Inflammatory macrophage treated with lipopolysaccharide for 4 hours (primary cell): ENCODE measurements around the gene PHF12.
"Not testable (repeated sequence)": the region's sequence is repeated elsewhere in the genome, so short reads cannot be mapped to it uniquely, and the experiment has no call there.

Experiments used
- DNase-seq: peaks from one replicate; pipeline ENCODE4 v3.0.0-alpha.2; 2020

The PHF12 gene

GRCh38 chr17:28928061-28928460, 23.3 kb downstream of the PHF12 start:
- peak; percentile 46 for DNase-seq

- DNase-seq: no peak
Observed at GRCh38 chr17:28926786-28927185, 24.5 kb downstream of the PHF12 start.

GRCh38 chr17:28926366-28926765, 25.0 kb downstream of the PHF12 start:
- DNase-seq: no peak

GRCh38 chr17:28925912-28926365, 25.4 kb downstream of the PHF12 start:
- peak; percentile 92 for DNase-seq

- no peak for DNase-seq
Observed at GRCh38 chr17:28920201-28920600, 31.1 kb downstream of the PHF12 start.

- no peak for DNase-seq
Observed at GRCh38 chr17:28918295-28918694, 33.0 kb downstream of the PHF12 start.

GRCh38 chr17:28917465-28917864, 33.9 kb downstream of the PHF12 start:
- DNase-seq: no peak

GRCh38 chr17:28917029-28917428, 34.3 kb downstream of the PHF12 start:
- no peak for DNase-seq

- DNase-seq: peak; percentile 51
Observed at GRCh38 chr17:28916302-28916934, 34.9 kb downstream of the PHF12 start.

- DNase-seq: no peak
Observed at GRCh38 chr17:28912938-28913333, 38.4 kb downstream of the PHF12 start.

- no peak for DNase-seq
Observed at GRCh38 chr17:28912281-28912937, 38.9 kb downstream of the PHF12 start.

- DNase-seq: no peak
Observed at GRCh38 chr17:28911411-28912045, 39.8 kb downstream of the PHF12 start.

- DNase-seq: no peak
Observed at GRCh38 chr17:28910534-28910933, 40.8 kb downstream of the PHF12 start.

GRCh38 chr17:28908640-28909167, 42.6 kb downstream of the PHF12 start:
- DNase-seq: no peak

GRCh38 chr17:28907709-28908475, 43.4 kb downstream of the PHF12 start:
- DNase-seq: no peak

- no peak for DNase-seq
Observed at GRCh38 chr17:28906706-28907438, 44.4 kb downstream of the PHF12 start.

GRCh38 chr17:28906276-28906675, 45.0 kb downstream of the PHF12 start:
- DNase-seq: no peak

GRCh38 chr17:28904800-28905199, 46.5 kb downstream of the PHF12 start:
- no peak for DNase-seq

- not testable (repeated sequence) for DNase-seq
Observed at GRCh38 chr17:28903546-28903841, 47.8 kb downstream of the PHF12 start.

- peak; percentile 87 for DNase-seq
Observed at GRCh38 chr17:28902819-28903545, 48.3 kb downstream of the PHF12 start, which contains the start of gene DHRS13. TSS of gene DHRS13 (minus strand) at chr17:28903079. CDS start at chr17:28902944, 135 bp downstream.
